OCI-LY7 (cell line): Measurements from ENCODE around the gene CASK.

Experiments used
- EZH2phosphoT487 ChIP-seq: fragments of 200-600 bp; sonication (generic); IDR thresholded peaks from 2 replicates; pipeline ENCODE4 v1.6.1; 2018; ENCODE audit warnings: low read depth, borderline replicate concordance, mild to moderate bottlenecking, mixed run types, antibody characterized with exemption, low read length, moderate library complexity, mixed read lengths
- TF ChIP-seq, protein P1 (sequence below): fragments of 200-600 bp; sonication (generic); conservative IDR thresholded peaks from 2 replicates; pipeline ENCODE4 v1.5.1; 2014; ENCODE audit warnings: mild to moderate bottlenecking, antibody characterized with exemption, low read length, moderate library complexity, mixed read lengths

DNA sequence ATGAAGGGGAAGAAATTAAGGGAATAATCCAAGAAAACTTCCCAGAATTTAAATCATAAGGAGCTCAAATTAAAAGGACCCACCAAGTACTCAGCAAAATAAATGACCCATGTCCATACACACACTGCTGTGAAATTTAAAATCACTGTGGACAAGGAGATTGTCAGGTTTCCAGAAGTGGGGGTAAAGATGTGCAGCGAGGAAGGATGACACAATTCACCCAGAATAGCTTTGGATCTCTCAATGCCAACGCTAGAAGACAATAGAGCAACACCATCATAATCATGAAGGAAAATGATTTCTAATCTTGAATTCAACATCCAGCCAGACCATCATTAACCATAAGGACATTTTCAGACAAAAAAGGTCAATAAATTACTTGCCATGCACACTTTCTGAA is 65.7 kb downstream of the CASK start:
- TF ChIP-seq, protein P1, sequence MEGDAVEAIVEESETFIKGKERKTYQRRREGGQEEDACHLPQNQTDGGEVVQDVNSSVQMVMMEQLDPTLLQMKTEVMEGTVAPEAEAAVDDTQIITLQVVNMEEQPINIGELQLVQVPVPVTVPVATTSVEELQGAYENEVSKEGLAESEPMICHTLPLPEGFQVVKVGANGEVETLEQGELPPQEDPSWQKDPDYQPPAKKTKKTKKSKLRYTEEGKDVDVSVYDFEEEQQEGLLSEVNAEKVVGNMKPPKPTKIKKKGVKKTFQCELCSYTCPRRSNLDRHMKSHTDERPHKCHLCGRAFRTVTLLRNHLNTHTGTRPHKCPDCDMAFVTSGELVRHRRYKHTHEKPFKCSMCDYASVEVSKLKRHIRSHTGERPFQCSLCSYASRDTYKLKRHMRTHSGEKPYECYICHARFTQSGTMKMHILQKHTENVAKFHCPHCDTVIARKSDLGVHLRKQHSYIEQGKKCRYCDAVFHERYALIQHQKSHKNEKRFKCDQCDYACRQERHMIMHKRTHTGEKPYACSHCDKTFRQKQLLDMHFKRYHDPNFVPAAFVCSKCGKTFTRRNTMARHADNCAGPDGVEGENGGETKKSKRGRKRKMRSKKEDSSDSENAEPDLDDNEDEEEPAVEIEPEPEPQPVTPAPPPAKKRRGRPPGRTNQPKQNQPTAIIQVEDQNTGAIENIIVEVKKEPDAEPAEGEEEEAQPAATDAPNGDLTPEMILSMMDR = no peak
- no peak for TF ChIP-seq EZH2phosphoT487
